GM12864 (cell line): ENCODE data around the gene ESRP2.

Experiments used
- DNase-seq: peaks from one replicate; pipeline ENCODE4 v3.0.0-alpha.2; 2011; ENCODE audit warnings: low read depth
- H3K4me3 ChIP-seq: 2 replicates; pipeline ENCODE4 v1.5.1; 2011; ENCODE audit warnings: mild to moderate bottlenecking, low read depth, low read length, control low read depth
- CTCF ChIP-seq: IDR thresholded peaks from 2 replicates; pipeline ENCODE4 v1.5.1; 2011; ENCODE audit warnings: low read depth, mild to moderate bottlenecking, moderate library complexity, low read length, control low read depth, inconsistent platforms; ENCODE audit errors: missing control alignments

Gene ESRP2

DNA sequence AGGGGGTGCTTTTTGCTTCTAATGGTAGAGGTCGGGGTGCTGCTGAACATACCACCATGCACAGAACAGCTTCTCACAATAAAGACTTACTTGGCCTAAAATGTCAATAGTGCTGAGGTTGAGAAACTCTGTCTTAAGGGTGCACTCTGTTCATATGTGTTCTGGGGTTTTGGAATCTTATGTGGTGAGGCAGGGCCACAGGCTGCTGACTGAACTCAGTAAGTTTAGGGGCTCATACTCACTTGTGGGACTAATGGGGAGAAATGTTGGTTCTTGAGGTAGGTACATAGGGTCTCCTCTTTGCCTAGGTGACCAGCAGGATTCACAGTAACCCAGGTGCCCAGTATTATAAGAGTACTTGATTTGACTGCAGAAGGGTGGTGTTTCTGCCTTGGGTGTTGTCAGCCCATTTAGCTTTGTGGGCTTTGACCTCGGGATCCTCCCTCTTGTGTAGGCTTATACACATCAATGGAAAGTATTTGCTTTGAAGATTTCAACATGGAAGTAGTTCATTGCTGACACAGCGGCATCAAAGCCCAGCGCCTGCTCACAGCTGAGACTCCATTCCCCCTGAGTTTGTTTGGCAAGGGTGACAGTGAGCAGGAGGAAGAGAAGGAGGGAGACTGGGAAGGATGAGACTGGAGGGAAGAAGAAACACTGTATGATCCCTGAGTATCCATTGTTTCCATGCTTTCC lies 45.6 kb upstream of the ESRP2 start:
- H3K4me3 ChIP-seq, result no peak overlapping the region
- no peak for DNase-seq
- TF ChIP-seq CTCF, result no peak

- H3K4me3 ChIP-seq, result no peak overlapping the region
- no peak for DNase-seq
- TF ChIP-seq CTCF, result no peak
These were observed 44.0 kb upstream of the ESRP2 start for GRCh38 chr16:68279726-68280558.

GRCh38 chr16:68276223-68276622 lies 40.3 kb upstream of the ESRP2 start:
- no peak for TF ChIP-seq CTCF
- no peak for DNase-seq
- no peak overlapping the region for H3K4me3 ChIP-seq

DNA sequence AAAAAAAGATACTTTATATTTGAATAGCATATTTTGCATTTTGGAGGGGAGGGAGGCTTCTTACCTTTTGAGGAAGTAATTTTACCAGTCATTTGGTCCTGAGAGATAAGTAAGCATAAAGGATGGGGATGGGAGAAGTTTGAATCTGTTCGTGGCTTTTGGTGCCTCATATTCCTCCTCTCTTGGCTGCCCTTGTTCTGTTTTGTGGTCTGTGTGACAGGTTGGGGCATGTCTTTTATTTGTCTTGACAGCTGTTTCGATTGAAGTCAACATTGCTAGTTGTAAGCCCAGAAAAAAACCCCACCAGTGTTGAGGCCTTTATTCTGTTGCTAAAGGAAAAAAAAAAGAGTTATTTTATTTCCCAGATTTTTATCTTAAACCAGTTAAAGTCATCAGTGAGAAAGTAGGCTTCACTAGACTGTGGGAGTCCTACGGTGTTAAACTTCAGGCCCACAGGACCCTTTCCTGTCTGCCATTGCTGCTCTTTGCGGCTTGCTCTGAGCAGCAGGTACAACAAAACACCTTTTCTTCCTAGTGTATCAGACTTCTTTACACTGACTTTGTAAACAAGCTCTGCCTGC lies 39.8 kb upstream of the ESRP2 start:
- DNase-seq, result peak; percentile 72
- H3K4me3 ChIP-seq, result no peak overlapping the region

GRCh38 chr16:68274441-68274840 lies 38.5 kb upstream of the ESRP2 start:
- no peak for TF ChIP-seq CTCF
- no peak for DNase-seq
- H3K4me3 ChIP-seq, result no peak overlapping the region

More for the DNA sequence above, 39.8 kb upstream of the ESRP2 start:
- TF ChIP-seq CTCF, result no peak

GRCh38 chr16:68273896-68274295 lies 38.0 kb upstream of the ESRP2 start:
- no peak for TF ChIP-seq CTCF
- H3K4me3 ChIP-seq, result no peak overlapping the region
- DNase-seq, result no peak

DNA sequence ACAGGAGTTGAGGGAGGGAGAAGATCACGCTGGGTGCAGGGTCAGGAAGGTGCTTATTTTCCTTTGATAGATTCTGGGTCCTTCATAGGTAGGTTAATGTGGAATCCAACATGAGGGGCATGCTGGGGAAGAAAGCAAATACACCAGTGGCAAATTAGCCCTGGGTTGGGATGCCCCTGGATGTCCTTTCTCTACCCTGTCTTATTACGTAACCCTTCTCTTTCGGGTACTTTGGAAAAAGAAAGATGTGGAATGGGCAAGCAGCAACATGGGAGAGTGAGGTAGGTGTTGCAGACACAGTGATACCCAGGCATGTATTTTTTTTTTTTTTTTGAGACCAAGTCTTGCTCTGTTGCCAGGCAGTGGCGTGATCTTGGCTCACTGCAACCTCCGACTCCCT lies 37.5 kb upstream of the ESRP2 start:
- H3K4me3 ChIP-seq, result no peak overlapping the region
- DNase-seq, result no peak
- no peak for TF ChIP-seq CTCF
